Mesothelial cell of epicardium (in vitro differentiated cells): ENCODE results near the gene TGFB2. TPM values are rescaled to one million over a fixed set of nuclear protein-coding genes. Genes with fewer than 3 reads are reported as not detected.

Experiments used
- DNase-seq, 2 experiments: peaks; one replicate each; pipeline ENCODE4 v3.0.0; 2021; ENCODE audit warnings: low spot score in 2 of 2; ENCODE audit not compliant: unreplicated experiment in 2 of 2
- H3K27ac Mint-ChIP-seq: 2 replicates; pipeline ENCODE4 v1.8.0; 2021; ENCODE audit warnings: mixed read lengths
- H3K27me3 Mint-ChIP-seq: 2 replicates; pipeline ENCODE4 v1.8.0; 2021; ENCODE audit warnings: low read depth, mixed read lengths
- H3K36me3 Mint-ChIP-seq: 2 replicates; pipeline ENCODE4 v1.8.0; 2021; ENCODE audit warnings: mixed read lengths
- H3K4me1 Mint-ChIP-seq: 2 replicates; pipeline ENCODE4 v1.8.0; 2021; ENCODE audit warnings: mixed read lengths
- H3K4me3 Mint-ChIP-seq: 2 replicates; pipeline ENCODE4 v1.8.0; 2021; ENCODE audit warnings: mild to moderate bottlenecking, moderate library complexity, mixed read lengths
- H3K9me3 Mint-ChIP-seq: 2 replicates; pipeline ENCODE4 v1.8.0; 2021; ENCODE audit warnings: mixed read lengths
- total RNA-seq: library from RNA; stranded (reverse); gene quantifications from 3 replicates; pipeline ENCODE4 v1.2.1, GENCODE V29; 2021
- TF ChIP-seq, protein P1 (sequence below): fragments of 200-600 bp; sonication (generic); IDR thresholded peaks from one replicate; pipeline ENCODE4 v1.5.0; 2021; ENCODE audit warnings: antibody characterized with exemption; ENCODE audit not compliant: unreplicated experiment

Gene TGFB2
- 45.3 to 51.0 TPM (median 50.6 TPM) in 3 replicates for total RNA-seq

DNA sequence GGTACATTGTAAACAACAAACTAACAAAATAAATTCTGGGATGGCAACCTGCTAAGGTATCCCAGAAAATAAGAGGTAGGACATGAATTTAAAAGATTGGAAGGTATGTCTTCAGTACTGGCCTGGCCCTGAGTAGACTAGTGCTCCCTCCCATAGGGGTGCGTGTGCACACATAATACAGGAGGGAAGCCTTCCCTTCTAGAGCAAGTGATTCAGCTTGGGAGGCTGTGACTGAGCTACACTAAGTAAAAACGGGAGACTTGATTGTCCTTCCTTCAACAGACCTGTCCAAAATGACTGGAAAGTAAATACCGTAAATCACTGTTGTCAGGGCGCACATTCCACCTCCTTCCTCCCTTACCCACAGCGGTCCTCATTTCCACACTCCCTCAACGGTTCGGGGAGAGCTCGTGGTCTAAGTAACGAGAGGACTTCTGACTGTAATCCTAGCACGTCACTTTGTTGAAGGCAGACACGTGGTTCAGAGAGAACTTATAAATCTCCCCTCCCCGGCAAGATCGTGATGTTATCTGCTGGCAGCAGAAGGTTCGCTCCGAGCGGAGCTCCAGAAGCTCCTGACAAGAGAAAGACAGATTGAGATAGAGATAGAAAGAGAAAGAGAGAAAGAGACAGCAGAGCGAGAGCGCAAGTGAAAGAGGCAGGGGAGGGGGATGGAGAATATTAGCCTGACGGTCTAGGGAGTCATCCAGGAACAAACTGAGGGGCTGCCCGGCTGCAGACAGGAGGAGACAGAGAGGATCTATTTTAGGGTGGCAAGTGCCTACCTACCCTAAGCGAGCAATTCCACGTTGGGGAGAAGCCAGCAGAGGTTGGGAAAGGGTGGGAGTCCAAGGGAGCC lies at the start of gene TGFB2:
TGFB2 (plus strand) TSS at position 523 of the 859 bp plus-strand sequence. CDS start 1,366 bp downstream, outside the sequence.
- TF ChIP-seq, protein P1, sequence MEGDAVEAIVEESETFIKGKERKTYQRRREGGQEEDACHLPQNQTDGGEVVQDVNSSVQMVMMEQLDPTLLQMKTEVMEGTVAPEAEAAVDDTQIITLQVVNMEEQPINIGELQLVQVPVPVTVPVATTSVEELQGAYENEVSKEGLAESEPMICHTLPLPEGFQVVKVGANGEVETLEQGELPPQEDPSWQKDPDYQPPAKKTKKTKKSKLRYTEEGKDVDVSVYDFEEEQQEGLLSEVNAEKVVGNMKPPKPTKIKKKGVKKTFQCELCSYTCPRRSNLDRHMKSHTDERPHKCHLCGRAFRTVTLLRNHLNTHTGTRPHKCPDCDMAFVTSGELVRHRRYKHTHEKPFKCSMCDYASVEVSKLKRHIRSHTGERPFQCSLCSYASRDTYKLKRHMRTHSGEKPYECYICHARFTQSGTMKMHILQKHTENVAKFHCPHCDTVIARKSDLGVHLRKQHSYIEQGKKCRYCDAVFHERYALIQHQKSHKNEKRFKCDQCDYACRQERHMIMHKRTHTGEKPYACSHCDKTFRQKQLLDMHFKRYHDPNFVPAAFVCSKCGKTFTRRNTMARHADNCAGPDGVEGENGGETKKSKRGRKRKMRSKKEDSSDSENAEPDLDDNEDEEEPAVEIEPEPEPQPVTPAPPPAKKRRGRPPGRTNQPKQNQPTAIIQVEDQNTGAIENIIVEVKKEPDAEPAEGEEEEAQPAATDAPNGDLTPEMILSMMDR, result no peak
- Mint-ChIP-seq H3K27ac (peak within 1 kb of the TSS; percentile 87), H3K4me1 (peaks cover 41% of the 10 kb centered on the region), H3K27me3 (peaks cover 9% of the 10 kb centered on the region), H3K9me3 (no peaks in the 10 kb centered on the region), H3K36me3 (no peaks in the 10 kb centered on the region), H3K4me3 (no peak within 1 kb of the TSS)
- DNase-seq, result no peak

DNA sequence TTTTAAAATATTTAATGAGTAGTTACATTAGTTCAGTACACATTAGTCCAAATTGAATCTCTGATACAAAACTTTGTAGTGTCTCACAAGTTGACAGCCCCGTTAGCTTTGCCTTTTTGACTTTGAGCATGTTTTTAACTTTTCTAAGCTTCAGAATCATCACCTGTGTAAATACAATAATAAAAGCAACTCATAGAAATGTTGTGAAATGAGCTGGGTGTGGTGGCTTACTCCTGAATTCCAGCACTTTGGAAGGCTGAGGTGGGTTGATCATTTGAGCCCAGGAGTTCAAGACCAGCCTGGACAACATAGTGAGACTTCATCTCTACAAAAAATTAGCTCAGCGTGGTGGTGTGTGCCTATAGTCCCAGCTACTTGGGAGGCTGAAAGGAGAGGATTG lies 49.0 kb upstream of the TGFB2 start:
- Mint-ChIP-seq H3K4me3 (no peak overlapping the region), H3K4me1 (peaks cover 4% of the 10 kb centered on the region), H3K9me3 (no peaks in the 10 kb centered on the region), H3K27me3 (no peaks in the 10 kb centered on the region), H3K36me3 (peaks cover 8% of the 10 kb centered on the region), H3K27ac (no peak overlapping the region)
- TF ChIP-seq, protein P1, result no peak
- DNase-seq, result no peak

DNA sequence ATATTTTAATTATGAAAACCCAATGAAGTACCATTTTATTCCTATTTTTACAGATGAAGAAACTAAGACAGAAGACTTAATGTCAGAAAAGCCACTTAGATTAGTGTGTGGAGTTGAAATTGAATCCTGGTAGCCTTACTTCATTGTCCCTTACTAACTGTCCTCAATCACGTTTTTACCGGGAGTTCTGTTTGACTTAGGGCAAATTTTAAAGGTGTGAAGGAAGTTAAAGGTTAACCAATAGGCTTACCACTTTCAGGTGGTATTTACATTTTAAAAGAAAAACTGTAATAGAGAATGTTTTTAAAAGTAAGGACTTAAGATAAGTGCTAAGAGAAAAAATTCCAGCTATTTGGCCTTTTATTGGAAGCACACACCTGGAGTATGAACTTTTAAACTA lies 47.7 kb upstream of the TGFB2 start:
- Mint-ChIP-seq H3K4me1 (peaks cover 4% of the 10 kb centered on the region), H3K36me3 (peaks cover 8% of the 10 kb centered on the region), H3K27me3 (no peaks in the 10 kb centered on the region), H3K4me3 (no peak overlapping the region), H3K9me3 (no peaks in the 10 kb centered on the region), H3K27ac (no peak overlapping the region)
- TF ChIP-seq, protein P1, result no peak
- no peak for DNase-seq

DNA sequence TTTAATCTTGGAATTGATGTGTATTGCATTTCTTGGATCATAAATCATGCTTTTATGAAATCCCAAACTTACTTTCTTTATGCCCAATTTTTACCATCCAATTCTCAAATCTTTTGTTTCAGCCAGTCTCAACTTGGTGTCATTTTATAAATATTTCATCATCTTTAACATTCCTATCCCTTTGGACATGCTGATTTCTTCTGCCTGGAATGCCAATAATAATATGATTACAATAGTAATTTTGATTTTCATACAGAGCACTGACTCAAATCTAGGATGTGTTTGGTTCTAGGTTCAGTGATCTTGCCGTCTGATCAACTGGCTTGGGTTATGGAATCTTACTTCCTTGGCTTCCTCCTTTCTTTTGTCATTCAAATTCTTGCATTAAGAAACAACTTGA lies 47.3 kb upstream of the TGFB2 start:
- H3K36me3 Mint-ChIP-seq, result peaks cover 8% of the 10 kb centered on the region
- no peak overlapping the region for H3K4me3 Mint-ChIP-seq
- no peak overlapping the region for H3K27ac Mint-ChIP-seq
- TF ChIP-seq, protein P1, result no peak
- no peak for DNase-seq
- H3K4me1 Mint-ChIP-seq, result peaks cover 4% of the 10 kb centered on the region
- H3K9me3 Mint-ChIP-seq, result no peaks in the 10 kb centered on the region
- H3K27me3 Mint-ChIP-seq, result no peaks in the 10 kb centered on the region

DNA sequence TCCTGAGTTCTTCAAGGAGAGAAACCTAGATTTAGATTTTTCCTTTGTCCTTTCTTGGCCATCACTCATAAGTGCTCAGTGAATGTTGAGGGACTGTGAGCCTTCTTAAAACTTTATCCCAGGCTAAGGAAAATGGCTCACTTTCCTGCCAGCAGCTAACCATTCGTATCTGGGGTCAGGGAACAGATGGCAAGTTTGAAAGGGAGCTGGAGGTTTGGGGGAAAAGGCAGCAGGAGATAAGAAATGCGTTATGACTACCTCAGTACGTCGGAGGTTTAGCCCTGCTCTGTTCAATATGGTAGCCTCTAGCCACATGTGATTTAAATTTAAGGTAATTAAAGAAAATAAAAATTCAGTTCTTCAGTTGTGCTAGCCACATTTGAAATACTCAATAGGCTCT lies 46.7 kb upstream of the TGFB2 start:
- peaks cover 8% of the 10 kb centered on the region for H3K36me3 Mint-ChIP-seq
- DNase-seq, result no peak
- H3K27ac Mint-ChIP-seq, result no peak overlapping the region
- H3K4me3 Mint-ChIP-seq, result no peak overlapping the region
- TF ChIP-seq, protein P1, result no peak
- H3K9me3 Mint-ChIP-seq, result no peaks in the 10 kb centered on the region
- peaks cover 4% of the 10 kb centered on the region for H3K4me1 Mint-ChIP-seq
- H3K27me3 Mint-ChIP-seq, result no peaks in the 10 kb centered on the region
